NCI-H2107 (cell line): ENCODE measurements around the gene PIGL.
"Not testable (repeated sequence)": the region's sequence is repeated elsewhere in the genome, so short reads cannot be mapped to it uniquely, and the experiment has no call there.

Experiments used
- DNase-seq: peaks from one replicate; lab custom pipeline; 2025; lab: John Stamatoyannopoulos, UW

Gene PIGL

GRCh38 chr17:16312061-16312460 lies 95.1 kb downstream of the PIGL start:
- DNase-seq, result not testable (repeated sequence)

GRCh38 chr17:16313139-16314090 lies 96.4 kb downstream of the PIGL start:
- DNase-seq, result no peak

DNA sequence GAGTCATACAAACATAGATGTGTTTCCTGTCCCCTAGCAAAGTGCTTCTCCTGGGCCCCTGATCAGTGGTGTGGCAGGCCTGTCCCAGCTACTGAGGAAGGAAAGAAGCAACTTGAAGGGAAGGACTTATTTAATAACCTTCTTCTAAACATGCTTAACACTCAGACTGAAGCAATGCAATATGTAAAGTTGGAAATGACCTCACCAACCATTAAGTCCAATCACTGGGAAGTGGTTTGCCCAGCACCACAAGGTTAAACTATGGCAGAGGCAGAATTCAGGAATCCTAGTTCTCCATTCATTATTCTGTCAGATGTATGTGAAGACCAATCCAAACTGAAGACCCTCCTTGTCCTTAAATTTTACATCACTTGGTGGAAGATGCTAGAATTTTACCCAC lies 97.2 kb downstream of the PIGL start:
- no peak for DNase-seq

- DNase-seq, result no peak
These were observed 97.8 kb downstream of the PIGL start for GRCh38 chr17:16314859-16315258.

GRCh38 chr17:16319969-16320368 lies 103.0 kb downstream of the PIGL start:
- no peak for DNase-seq

DNA sequence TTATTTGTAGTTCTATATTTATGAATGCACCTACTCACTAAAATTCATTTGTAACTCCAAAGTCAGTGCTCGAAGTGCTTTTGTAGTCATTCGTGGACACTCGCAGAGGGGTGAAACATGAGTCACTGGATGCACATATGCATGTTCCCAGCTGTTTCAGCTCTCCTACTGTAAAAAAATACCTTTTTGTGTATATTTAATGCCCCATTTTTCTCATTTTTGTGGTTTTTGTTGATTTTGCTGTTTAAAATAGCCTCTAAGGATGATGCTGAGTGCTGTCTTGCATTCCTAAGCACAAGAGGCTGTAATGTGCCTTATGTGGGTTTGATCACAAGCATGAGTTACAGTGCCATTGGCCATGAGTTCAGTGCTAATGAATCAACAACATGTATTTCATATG lies 105.6 kb downstream of the PIGL start:
- DNase-seq, result no peak

- no peak for DNase-seq
These were observed 109.0 kb downstream of the PIGL start for GRCh38 chr17:16325964-16326363.

DNA sequence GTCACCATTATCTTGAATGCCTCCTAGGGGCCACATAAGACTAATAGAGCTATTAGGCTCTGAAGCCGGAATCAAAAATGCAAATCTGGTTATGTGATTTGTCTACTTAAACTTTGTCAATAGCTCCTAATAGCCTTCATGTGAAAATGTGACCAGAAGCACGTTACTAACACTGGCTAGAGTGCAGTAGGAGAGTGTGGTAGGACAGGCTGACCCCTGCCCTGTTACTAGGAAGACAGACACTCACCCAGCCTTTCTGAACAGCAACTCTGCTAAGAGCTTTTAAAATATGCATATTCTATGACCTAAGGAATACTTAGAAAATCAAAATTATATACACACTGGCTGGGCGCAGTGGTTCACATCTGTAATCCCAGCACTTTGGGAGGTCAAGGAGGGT lies 110.0 kb downstream of the PIGL start:
- no peak for DNase-seq

DNA sequence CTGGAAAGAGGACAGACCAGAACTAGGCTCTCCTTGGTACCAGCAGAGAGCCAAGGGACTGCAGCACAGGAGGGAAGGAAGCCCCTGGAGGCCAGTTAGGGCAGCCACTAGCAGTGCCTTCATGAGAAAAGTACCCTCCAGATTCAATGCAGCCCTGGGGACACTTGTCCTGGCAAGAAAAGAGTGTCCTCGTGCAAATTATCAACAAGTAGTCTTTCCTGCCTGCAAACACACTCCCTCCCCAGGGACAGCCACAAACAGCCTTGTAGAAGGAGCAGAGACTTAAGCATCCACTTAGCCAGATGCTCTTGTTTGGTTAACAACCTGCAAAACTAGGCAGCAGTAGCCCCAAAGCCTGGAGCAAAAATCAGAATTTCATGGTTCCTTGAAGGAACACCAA lies 112.0 kb downstream of the PIGL start:
- no peak for DNase-seq

DNA sequence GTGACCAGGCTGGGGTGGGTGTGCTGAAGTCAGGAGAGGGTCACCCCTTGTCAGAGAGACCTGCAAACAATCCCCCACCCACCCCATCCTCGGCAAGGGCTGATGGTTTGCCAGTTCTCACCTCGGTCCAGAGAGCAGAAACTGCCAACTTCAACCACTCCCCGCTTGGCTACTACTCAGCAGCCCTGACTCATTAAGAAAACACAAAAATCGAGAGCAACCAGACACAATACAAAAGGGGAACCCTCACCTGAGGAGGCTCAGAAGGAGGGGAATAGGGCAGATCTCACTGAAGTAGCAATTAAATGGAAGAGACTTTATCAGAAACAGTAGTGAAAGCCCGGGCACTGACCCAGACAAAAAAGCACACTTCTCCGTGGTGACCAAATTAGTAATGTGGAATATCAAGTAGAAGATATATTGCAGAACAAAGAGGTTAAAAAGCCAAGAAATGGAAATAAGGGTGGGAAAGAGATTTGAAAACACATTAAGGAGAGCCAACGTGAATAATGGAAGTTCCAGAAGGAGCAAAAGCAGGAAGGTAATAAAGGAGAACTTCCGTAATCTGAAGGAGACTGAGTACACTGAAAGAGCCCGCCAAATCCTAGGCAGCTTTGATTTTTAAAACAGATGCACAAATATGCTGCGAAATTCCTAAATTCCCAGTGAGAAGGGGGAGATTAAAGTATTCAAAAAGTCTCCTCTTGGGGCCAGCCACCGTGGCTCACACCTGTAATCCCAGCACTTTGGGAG lies 112.7 kb downstream of the PIGL start:
- DNase-seq, result no peak

GRCh38 chr17:16338391-16338790 lies 121.4 kb downstream of the PIGL start:
- DNase-seq, result no peak

DNA sequence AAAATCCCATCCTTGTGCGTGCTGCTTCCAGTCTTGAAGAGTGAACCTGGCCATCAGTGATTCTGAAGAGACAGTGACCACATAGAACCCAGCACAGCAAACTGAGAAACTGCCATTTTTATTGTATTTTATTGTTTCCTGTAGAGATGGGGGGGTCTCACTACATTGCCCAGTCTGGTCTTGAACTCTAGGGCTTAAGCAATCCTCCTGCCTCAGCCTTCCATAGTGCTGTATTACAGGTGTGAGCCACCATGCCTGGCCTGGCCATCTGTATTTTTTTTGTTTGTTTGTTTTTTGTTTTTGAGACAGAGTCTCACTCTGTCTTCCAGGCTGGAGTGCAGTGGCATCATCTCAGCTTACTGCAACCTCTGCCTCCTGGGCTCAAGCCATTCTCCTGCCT lies 122.4 kb downstream of the PIGL start:
- no peak for DNase-seq

DNA sequence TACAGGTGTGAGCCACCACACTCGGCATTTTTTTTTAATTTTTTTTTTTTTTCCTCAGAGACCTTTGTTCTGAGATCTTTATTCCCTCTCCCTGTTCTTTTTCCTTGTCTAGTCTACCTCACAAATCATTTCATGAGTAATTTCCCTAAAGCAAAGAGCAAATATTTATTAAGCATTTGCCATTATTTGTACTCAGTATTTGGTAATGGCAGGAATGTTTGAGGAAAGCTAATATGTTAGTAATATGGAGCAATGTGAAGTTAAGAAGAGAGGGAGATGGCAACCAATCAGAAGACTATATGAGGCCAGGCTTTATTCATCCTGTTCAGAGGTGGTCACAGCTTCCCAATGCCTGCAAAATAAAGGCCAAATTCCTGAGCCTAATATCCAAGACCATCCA lies 122.9 kb downstream of the PIGL start:
- DNase-seq, result no peak

- no peak for DNase-seq
These were observed 126.0 kb downstream of the PIGL start for GRCh38 chr17:16342979-16343378.

DNA sequence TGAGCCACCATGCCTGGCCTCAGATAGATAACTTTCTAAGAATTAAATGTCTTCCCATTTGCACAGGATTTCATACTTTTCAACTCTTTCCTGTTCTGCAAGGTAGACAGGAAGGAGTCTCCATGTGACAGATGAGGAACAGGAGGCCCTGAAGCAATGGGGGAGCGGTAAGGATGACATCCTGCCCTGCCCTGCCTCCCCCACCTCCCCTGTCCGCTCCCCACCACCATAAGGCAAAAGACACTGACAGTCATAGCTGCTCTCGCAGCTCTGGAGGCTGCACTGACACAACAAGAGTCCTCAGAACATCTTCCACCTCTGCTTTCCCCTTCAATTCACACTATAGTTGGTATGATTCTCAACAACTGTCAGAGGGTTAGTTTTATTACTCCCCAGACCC lies 126.6 kb downstream of the PIGL start:
- no peak for DNase-seq

DNA sequence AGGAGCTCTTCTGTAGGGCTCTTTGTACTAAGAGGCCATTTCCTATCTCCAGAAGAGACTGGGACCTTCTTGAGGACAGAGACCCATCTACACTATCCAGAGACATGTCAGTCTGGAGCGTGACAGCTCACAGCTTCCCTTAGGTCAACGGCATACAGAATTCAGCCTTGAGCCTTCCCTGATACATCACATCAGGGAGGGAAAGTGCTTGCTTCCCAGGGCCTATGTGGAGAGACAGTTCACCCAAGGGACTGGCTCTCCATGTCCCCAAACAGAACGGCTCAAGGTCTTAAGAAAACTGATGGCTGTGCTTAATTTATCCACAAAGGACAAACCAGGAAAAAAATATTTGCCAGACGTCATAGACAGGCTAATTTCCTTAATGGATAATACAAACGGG lies 128.6 kb downstream of the PIGL start:
- no peak for DNase-seq

DNA sequence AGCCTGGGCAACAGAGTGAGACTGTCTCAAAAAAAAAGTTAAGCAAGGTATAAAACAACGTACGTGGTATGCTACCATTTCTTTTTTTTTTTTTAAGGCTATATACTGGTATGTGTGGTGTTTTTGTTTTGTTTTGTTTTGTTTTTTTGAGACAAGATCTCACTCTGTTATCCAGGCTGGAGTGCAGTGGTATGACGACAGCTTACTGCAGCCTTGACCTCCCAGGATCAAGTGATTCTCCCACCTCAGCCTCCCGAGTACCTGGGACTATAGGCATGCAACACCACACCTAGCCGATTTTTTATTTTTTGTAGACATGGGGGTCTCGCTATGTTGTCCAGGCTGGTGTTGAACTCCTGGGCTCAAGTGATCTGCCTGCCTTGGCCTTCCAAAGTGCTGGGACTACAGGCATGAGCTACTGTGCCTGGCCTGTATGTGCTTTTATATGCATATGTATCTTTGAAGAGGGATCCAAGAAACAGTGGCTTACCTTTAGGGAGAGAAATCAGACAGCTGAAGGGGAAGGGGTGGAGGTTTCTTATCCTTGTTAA lies 129.8 kb downstream of the PIGL start:
- DNase-seq, result no peak

DNA sequence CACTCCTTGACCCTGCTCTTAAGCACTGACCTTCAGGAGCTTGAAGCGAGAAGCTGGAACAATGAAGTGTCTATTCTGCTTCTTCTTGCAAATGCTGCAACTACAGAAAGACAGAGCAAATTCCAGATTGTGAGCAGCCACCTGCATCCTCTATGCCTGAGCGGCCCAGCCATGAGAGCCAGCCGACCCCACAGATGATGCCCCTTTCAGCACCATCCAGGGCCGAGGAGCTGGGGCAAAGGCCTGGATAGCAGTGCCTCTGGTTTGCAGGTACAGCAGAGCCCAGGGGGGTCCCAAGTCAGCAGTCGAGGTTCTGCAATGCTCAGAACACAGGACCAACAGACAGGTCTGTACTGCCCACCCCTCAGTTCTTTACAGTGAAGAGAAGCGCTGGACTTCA lies 131.6 kb downstream of the PIGL start:
- DNase-seq, result no peak

GRCh38 chr17:16349431-16349830 lies 132.4 kb downstream of the PIGL start:
- DNase-seq, result no peak

GRCh38 chr17:16351831-16352230 lies 134.8 kb downstream of the PIGL start:
- DNase-seq, result no peak

GRCh38 chr17:16352303-16352666 lies 135.3 kb downstream of the PIGL start:
- no peak for DNase-seq

DNA sequence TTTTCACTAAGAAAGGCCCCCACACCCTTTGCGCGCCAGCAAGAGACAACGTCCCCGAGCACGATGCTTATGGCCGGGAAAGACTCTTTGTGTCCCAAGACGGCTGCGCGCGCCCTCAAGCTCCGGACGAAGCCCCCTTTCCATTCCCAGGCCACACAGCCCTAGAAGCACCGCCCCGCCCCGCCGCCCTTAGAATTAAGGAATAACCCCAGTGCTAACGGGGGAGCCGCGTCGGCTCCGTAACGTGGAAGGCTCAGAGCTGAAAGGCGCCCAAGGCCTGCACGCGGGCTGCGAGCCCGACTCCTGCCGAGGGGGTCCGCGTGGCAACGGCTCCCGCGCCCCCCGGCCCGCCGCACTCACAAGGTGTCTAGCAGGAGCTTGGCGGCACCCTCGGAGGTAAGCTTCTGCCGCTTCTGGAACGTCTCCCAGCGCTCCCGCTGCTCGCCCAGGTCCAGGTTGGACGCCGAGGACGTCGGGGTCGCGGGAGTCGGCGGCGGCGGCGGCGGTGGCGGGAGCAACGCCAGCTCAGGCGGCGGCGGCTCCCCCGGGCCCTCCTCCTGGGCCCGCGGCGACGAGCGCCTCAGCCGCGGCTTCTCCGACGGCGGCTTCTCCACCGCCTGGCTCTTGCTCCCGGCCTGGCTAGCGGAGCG lies 135.8 kb downstream of the PIGL start:
- no peak for DNase-seq
